ENCODE data around the gene PRND.
A peak's percentile ranks its signal among the peaks of the same experiment; 100 is the strongest.
"Not testable (repeated sequence)": the region's sequence is repeated elsewhere in the genome, so short reads cannot be mapped to it uniquely, and the experiment has no call there.

Gene PRND

GRCh38 chr20:4772132-4772531 lies 50.4 kb downstream of the PRND start:
- TF ChIP-seq MYC (IDR thresholded peaks at IDR 0.05; ENCODE audit: low read depth, low read length): no peak
- TF ChIP-seq, protein P1, sequence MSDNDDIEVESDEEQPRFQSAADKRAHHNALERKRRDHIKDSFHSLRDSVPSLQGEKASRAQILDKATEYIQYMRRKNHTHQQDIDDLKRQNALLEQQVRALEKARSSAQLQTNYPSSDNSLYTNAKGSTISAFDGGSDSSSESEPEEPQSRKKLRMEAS (IDR thresholded peaks at IDR 0.05; ENCODE audit: low read depth, low read length): no peak
- TF ChIP-seq POLR2A (IDR thresholded peaks at IDR 0.05; ENCODE audit: extremely low read depth, insufficient read length): no peak
- TF ChIP-seq, protein P2, sequence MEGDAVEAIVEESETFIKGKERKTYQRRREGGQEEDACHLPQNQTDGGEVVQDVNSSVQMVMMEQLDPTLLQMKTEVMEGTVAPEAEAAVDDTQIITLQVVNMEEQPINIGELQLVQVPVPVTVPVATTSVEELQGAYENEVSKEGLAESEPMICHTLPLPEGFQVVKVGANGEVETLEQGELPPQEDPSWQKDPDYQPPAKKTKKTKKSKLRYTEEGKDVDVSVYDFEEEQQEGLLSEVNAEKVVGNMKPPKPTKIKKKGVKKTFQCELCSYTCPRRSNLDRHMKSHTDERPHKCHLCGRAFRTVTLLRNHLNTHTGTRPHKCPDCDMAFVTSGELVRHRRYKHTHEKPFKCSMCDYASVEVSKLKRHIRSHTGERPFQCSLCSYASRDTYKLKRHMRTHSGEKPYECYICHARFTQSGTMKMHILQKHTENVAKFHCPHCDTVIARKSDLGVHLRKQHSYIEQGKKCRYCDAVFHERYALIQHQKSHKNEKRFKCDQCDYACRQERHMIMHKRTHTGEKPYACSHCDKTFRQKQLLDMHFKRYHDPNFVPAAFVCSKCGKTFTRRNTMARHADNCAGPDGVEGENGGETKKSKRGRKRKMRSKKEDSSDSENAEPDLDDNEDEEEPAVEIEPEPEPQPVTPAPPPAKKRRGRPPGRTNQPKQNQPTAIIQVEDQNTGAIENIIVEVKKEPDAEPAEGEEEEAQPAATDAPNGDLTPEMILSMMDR (IDR thresholded peaks at IDR 0.05; ENCODE audit: low read depth, low read length): no peak
- H3K4me3 ChIP-seq (ENCODE audit: low read depth, low read length): no peak overlapping the region
- no peak for DNase-seq (ENCODE audit: low read depth)

GRCh38 chr20:4773014-4773413 lies 51.3 kb downstream of the PRND start:
- H3K4me3 ChIP-seq (ENCODE audit: low read depth, low read length); DNase-seq (ENCODE audit: low read depth): not testable (repeated sequence)

DNA sequence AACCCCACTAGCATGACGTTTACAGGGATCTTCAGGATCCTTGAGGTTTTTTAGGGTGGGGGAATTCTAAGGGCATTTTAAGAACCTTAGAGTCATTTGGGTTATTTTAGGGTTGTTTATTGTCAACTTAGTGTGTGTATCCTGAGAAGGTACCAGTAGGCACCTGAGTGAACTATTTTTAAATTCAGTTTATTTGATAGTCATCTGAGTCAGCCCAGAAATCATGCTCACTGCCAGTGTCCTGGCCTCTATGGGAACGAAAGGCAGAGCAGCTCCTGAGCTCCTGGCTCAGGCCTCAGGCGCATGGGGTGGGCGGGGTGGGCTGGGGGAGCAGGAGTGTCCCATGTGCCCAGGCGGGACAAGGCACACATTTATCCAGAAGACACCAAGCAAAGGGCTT lies 52.0 kb downstream of the PRND start:
- H3K4me3 ChIP-seq (ENCODE audit: low read depth, low read length): no peak overlapping the region
- no peak for DNase-seq (ENCODE audit: low read depth)
- no peak for TF ChIP-seq POLR2A (IDR thresholded peaks at IDR 0.05; ENCODE audit: extremely low read depth, insufficient read length)
- no peak for TF ChIP-seq MYC (IDR thresholded peaks at IDR 0.05; ENCODE audit: low read depth, low read length)
- TF ChIP-seq, protein P1 (IDR thresholded peaks at IDR 0.05; ENCODE audit: low read depth, low read length): no peak
- TF ChIP-seq, protein P2 (IDR thresholded peaks at IDR 0.05; ENCODE audit: low read depth, low read length): no peak

DNA sequence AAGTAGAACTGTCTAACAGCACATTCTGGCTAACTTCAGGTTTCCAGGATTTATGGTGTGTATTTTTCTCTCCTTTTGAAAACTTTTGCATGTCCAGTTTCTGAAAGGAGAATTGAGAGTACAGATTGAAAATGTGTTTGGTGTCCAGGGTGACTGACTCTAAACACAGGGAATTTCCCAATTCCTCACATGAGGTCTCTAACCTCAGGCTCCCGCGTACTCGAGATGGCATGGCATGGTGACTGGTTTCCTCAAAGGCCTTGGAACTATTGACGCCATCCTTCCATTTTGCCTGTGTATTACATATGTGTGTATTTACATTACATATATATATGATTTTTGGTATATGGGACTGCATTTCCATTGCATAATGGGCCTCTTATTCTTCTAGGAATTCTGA lies 52.5 kb downstream of the PRND start:
- DNase-seq (ENCODE audit: low read depth): no peak
- no peak overlapping the region for H3K4me3 ChIP-seq (ENCODE audit: low read depth, low read length)
- TF ChIP-seq MYC (IDR thresholded peaks at IDR 0.05; ENCODE audit: low read depth, low read length) (no peak), POLR2A (IDR thresholded peaks at IDR 0.05; ENCODE audit: extremely low read depth, insufficient read length) (no peak)
- TF ChIP-seq, protein P1 (IDR thresholded peaks at IDR 0.05; ENCODE audit: low read depth, low read length): no peak
- TF ChIP-seq, protein P2 (IDR thresholded peaks at IDR 0.05; ENCODE audit: low read depth, low read length): no peak

- DNase-seq (ENCODE audit: low read depth): peak; percentile 81
- peak overlapping the region; percentile 56 for H3K4me3 ChIP-seq (ENCODE audit: low read depth, low read length)
- TF ChIP-seq MYC (IDR thresholded peaks at IDR 0.05; ENCODE audit: low read depth, low read length) (peak; percentile 16; the same call in 1 of the 2 replicates), POLR2A (IDR thresholded peaks at IDR 0.05; ENCODE audit: extremely low read depth, insufficient read length) (no peak)
These were observed 53.8 kb downstream of the PRND start for GRCh38 chr20:4775322-4776078.

GRCh38 chr20:4776079-4776630 lies 54.4 kb downstream of the PRND start:
- TF ChIP-seq POLR2A (IDR thresholded peaks at IDR 0.05; ENCODE audit: extremely low read depth, insufficient read length): no peak
- TF ChIP-seq, protein P1 (IDR thresholded peaks at IDR 0.05; ENCODE audit: low read depth, low read length): no peak
- peak overlapping the region; percentile 56 for H3K4me3 ChIP-seq (ENCODE audit: low read depth, low read length)
- peak; percentile 61 for DNase-seq (ENCODE audit: low read depth)
